GM12875 (cell line): ENCODE results near the gene TRAF1.

Experiments
- H3K4me3 ChIP-seq: one replicate; pipeline ENCODE4 v1.5.1; 2011; ENCODE audit warnings: low read depth, low read length, control low read depth
- CTCF ChIP-seq: IDR thresholded peaks from 2 replicates; pipeline ENCODE4 v1.5.1; 2011; ENCODE audit warnings: low read depth, mild to moderate bottlenecking, control low read depth, inconsistent platforms, low read length, moderate library complexity, borderline replicate concordance; ENCODE audit not compliant: insufficient read depth

The TRAF1 gene

GRCh38 chr9:120917929-120918762 is 8.4 kb downstream of the TRAF1 start:
- H3K4me3 ChIP-seq = no peak overlapping the region
- TF ChIP-seq CTCF = no peak

DNA sequence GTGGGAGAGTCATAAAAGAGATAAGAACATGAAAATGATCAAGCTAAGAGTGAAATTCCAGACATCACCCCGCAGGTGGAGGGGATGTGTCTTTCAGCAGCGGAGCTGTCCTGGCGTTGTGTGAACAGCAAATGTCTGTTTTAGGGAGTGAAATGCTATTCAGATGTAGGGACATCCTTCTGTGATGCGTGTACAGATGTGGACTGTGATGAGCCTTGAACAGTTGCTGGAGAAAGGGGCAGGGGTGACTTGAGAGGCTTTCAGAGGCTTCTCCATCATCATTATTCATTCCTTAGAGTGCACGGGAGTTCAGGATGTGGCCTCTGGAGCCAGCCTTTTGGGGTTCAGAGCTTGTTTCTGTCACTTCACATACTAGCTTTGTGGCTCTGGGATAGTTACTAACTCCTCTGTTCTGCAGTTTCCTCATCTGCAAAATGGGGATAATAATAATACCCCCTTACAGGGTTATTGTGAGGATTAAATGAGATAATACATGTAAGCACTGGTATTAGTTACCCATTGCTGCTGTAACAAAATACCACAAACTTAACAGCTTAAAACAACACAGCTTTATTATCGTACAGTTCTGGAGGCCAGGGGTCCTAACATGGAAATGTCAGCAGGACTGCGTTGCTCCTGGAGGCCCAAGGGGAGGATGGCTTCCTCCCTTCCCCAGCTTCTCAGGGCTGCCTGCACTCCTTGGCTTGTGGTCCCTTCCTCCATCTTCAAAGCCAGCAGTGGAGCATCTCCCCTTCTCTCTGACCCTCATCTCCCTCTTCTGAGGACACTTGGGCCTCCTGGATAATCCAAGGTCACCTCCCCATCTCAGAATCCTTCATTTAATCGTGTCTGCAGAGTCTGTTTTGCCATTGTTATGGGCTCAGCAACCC is 9.4 kb downstream of the TRAF1 start:
- no peak for TF ChIP-seq CTCF
- H3K4me3 ChIP-seq = no peak overlapping the region

GRCh38 chr9:120916588-120916987 is 10.0 kb downstream of the TRAF1 start:
- no peak for TF ChIP-seq CTCF
- H3K4me3 ChIP-seq = no peak overlapping the region

GRCh38 chr9:120915854-120916470 is 10.6 kb downstream of the TRAF1 start:
- TF ChIP-seq CTCF = no peak
- H3K4me3 ChIP-seq = no peak overlapping the region

DNA sequence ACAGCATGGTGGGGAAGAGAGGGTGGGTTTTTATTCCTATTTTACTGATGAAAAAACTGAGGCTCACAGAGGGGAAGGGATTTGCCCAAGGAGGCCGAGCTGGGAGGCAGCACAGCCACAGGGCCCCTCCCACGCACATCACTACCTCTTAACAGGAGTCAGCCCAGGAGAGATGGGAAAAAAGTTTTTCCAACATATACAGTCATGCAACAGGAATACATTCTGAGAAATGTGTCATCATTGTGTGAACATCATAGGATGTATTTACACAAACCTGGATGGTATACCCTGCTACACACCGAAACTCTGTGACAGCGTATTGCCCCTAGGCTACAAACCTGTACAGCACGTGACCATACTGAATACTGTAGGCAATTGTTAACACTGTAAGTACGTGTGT is 11.6 kb downstream of the TRAF1 start:
- TF ChIP-seq CTCF = no peak
- no peak overlapping the region for H3K4me3 ChIP-seq

GRCh38 chr9:120914396-120914795 is 12.2 kb downstream of the TRAF1 start:
- TF ChIP-seq CTCF = no peak
- H3K4me3 ChIP-seq = no peak overlapping the region
